Fibroblast of lung (primary cell): Measurements from ENCODE around the gene AKAP6.

ENCODE experiments used
- CTCF ChIP-seq, 2 donors: IDR thresholded peaks in 1 of 2; conservative IDR thresholded peaks in 1 of 2; 1 replicate in 1 of 2; 2 replicates in 1 of 2; pipeline ENCODE4 v1.5.1; 2011 to 2012; ENCODE audit warnings: low read length in 2 of 2, control low read depth in 1 of 2, inconsistent platforms in 1 of 2, low read depth in 1 of 2, mild to moderate bottlenecking in 1 of 2
- EZH2 ChIP-seq: IDR thresholded peaks from 2 replicates; pipeline ENCODE4 v1.5.1; 2012; ENCODE audit warnings: low read length, control low read depth, mild to moderate bottlenecking; ENCODE audit errors: missing control alignments

GRCh38 chr14:32525591-32525990, 196.5 kb downstream of the AKAP6 start:
- TF ChIP-seq CTCF (conservative IDR thresholded peaks at IDR 0.05 in 1 of 2, IDR thresholded peaks at IDR 0.05 in 1 of 2; ENCODE audit: low read depth in 1 of 2, low read length in 2 of 2) (no peak), EZH2 (no peak)
